Measurements from ENCODE around the gene MGAT4A. TPM values are rescaled to one million over a fixed set of nuclear protein-coding genes. Genes with fewer than 3 reads are reported as not detected.

MGAT4A gene
- total RNA-seq, 1 donor from 2014 or later, result 20.6 TPM

DNA sequence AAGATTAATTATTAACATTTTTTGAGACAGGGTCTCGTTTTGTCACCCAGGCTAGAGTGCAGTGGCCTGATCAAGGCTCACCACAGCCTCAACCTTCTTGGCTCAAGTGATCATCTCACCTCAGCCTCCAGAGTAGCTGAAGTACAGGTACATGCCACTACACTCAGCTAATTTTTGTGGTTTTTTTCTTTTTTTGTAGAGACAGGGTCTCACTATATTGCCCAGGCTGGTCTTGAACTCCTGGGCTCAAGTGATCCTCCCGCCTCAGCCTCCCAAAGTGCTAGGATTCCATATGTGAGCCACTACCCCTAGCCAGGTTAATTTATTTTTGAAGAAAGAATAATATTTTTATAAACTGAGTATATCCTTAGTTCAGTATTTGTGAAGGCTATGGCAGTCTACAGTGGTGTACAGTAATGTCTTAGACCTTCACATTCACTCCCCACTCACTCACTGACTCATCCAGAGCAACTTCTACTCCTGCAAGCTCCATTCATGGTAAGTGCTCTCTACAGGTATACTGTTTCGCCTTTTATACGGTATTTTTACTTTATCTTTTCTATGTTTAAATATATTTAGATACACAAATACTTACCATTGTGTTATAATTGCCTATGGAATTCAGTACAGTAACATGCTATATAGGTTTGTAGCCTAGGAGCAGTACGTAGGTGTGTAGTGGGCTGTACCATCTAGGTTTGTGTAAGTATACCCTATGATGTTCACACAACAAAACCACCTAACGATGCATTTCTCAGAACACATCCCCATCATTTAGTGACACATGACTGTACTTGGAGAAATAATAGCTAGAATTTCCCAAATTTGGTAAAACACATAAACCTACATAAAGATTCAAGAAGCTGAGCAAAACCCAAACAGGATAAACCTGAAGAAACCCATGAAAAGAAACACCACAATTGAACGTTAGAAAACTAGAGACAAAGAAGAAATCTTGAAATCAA is 38.6 kb downstream of the MGAT4A start:
- Histone ChIP-seq H3K27ac (no peak overlapping the region), H3K36me3 (no peaks in the 10 kb centered on the region), H3K4me1 (no peaks in the 10 kb centered on the region), H3K27me3 (no peaks in the 10 kb centered on the region), H3K4me3 (no peak overlapping the region), H3K9me3 (no peaks in the 10 kb centered on the region)
- DNase-seq (ENCODE audit: extremely low spot score in 2 of 2), result no peak
- intact Hi-C loops (cut with DNase I), result no loop called here
- no peak for TF ChIP-seq POLR2A (IDR thresholded peaks at IDR 0.05)
- TF ChIP-seq, protein P1, sequence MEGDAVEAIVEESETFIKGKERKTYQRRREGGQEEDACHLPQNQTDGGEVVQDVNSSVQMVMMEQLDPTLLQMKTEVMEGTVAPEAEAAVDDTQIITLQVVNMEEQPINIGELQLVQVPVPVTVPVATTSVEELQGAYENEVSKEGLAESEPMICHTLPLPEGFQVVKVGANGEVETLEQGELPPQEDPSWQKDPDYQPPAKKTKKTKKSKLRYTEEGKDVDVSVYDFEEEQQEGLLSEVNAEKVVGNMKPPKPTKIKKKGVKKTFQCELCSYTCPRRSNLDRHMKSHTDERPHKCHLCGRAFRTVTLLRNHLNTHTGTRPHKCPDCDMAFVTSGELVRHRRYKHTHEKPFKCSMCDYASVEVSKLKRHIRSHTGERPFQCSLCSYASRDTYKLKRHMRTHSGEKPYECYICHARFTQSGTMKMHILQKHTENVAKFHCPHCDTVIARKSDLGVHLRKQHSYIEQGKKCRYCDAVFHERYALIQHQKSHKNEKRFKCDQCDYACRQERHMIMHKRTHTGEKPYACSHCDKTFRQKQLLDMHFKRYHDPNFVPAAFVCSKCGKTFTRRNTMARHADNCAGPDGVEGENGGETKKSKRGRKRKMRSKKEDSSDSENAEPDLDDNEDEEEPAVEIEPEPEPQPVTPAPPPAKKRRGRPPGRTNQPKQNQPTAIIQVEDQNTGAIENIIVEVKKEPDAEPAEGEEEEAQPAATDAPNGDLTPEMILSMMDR (IDR thresholded peaks at IDR 0.05), result no peak
- no peak for TF ChIP-seq POLR2AphosphoS5 (IDR thresholded peaks at IDR 0.05; ENCODE audit: insufficient read depth in 1 of 2, low read depth in 1 of 2)

DNA sequence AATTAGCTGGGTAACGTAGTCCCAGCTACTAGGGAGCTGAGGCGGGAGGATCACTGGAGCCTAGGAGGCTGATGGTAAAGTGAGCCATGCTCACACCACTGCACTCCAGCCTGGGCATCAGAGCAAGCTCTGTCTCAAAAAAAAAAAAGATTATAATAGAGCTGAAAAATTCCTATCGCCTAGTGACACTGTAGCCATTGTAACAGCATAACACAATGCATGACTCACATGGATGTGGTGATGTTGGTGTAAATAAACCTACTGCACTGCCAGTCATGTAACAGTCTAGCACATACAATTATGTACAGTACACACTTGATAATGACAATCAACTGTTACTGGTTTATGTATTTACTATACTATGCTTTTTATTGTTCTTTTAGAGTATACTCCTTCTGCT is 39.6 kb downstream of the MGAT4A start:
- Histone ChIP-seq H3K36me3 (no peaks in the 10 kb centered on the region), H3K27me3 (no peaks in the 10 kb centered on the region), H3K4me1 (no peaks in the 10 kb centered on the region), H3K9me3 (no peaks in the 10 kb centered on the region), H3K27ac (no peak overlapping the region), H3K4me3 (no peak overlapping the region)
- intact Hi-C loops (cut with DNase I), result no loop called here
- DNase-seq (ENCODE audit: extremely low spot score in 2 of 2), result no peak
- TF ChIP-seq POLR2A (IDR thresholded peaks at IDR 0.05), result no peak
- TF ChIP-seq POLR2AphosphoS5 (IDR thresholded peaks at IDR 0.05; ENCODE audit: insufficient read depth in 1 of 2, low read depth in 1 of 2), result no peak
- TF ChIP-seq, protein P1 (IDR thresholded peaks at IDR 0.05), result no peak

DNA sequence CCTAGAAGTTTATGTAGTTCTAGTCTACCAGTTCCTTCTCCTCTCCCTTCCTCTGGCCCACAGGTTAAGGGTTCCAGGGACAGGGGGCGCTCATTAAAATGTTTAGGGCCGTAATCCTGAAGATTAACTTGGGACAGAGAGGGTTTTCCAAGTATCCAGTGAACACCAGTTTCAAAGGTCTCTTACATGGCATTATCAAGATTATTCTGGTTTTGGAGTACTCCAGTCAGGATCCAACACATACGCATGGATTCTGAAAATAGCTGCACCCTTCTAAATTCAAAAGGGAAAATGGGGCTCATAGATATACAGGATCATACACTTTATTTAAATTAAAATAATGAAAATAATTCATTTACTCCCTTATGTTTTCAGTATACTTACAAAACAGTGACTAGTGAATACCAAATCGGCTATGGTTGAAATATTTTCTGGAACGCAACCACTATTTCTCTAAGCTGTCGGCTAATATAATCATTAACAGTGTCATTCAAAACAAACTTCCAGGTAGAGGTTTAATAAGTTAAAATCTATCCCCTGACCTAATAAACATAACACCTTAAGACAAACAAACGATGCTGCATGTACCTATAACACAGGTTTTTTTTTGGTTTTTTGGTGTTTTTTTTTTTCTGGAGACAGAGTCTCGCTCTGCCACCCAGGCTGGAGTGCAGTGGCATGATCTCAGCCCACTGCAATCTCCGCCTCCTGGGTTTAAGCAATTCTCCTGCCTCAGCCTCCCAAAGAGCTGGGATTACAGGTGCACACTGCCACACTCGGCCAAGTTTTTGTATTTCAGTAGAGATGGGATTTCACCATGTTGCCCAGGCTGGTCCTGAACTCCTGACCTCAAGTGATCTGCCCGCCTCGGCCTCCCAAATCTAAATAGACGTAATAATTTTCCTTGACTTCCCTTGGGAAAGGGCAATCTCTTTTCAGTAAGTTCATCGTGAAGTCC is 44.7 kb downstream of the MGAT4A start:
- no peaks in the 10 kb centered on the region for H3K27me3 ChIP-seq
- H3K36me3 ChIP-seq, result no peaks in the 10 kb centered on the region
- H3K27ac ChIP-seq, result no peak overlapping the region
- H3K4me1 ChIP-seq, result no peaks in the 10 kb centered on the region
- no peaks in the 10 kb centered on the region for H3K9me3 ChIP-seq
- DNase-seq (ENCODE audit: extremely low spot score in 2 of 2), result no peak
- H3K4me3 ChIP-seq, result no peak overlapping the region
- intact Hi-C loops (cut with DNase I), result no loop called here
- TF ChIP-seq POLR2AphosphoS5 (IDR thresholded peaks at IDR 0.05; ENCODE audit: insufficient read depth in 1 of 2, low read depth in 1 of 2) (no peak), POLR2A (IDR thresholded peaks at IDR 0.05) (no peak)
- TF ChIP-seq, protein P1 (IDR thresholded peaks at IDR 0.05), result no peak

DNA sequence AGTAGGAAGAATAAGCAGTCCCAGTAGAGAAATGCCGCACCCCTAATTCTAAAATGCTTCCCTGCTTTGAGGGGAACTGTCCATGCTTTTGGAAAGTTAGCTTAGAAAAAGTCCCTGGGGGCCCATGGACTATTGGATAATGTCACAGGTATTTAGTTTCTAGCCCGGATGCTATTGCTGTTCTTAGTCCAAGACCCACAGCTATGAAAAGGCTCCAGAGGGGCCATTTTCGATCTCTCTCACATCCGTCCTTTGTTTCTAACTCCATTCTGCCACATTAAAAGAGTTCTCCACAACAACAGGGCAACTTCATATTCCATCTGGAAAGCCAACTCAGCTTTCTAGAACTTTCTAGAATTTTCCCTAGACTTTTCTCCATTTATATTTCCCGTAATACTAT is 47.2 kb downstream of the MGAT4A start:
- H3K27me3 ChIP-seq, result no peaks in the 10 kb centered on the region
- intact Hi-C loops (cut with DNase I), result no loop called here

More for the DNA sequence above, 47.2 kb downstream of the MGAT4A start:
- H3K4me3 ChIP-seq, result no peak overlapping the region
- no peak overlapping the region for H3K27ac ChIP-seq
- TF ChIP-seq POLR2AphosphoS5 (IDR thresholded peaks at IDR 0.05; ENCODE audit: insufficient read depth in 1 of 2, low read depth in 1 of 2) (no peak), POLR2A (IDR thresholded peaks at IDR 0.05) (no peak)
- TF ChIP-seq, protein P1 (IDR thresholded peaks at IDR 0.05), result no peak
- DNase-seq (ENCODE audit: extremely low spot score in 2 of 2), result no peak
- no peaks in the 10 kb centered on the region for H3K36me3 ChIP-seq
- no peaks in the 10 kb centered on the region for H3K4me1 ChIP-seq
- H3K9me3 ChIP-seq, result no peaks in the 10 kb centered on the region

Measured in vagina (tissue), 2 donors.